ENCODE results near the gene HSD17B8.

GRCh38 chr6:33160728-33161344, 43.6 kb upstream of the HSD17B8 start:
- TF ChIP-seq CTCF (IDR thresholded peaks at IDR 0.05; ENCODE audit: low read length), result no peak
- TF ChIP-seq EZH2 (IDR thresholded peaks at IDR 0.05; ENCODE audit: borderline replicate concordance, low read length), result no peak

Measured in OCI-LY1 (cell line).